HG03060 (cell line): Measurements from ENCODE around the gene CREB3L2.
"Not testable (repeated sequence)": the region's sequence is repeated elsewhere in the genome, so short reads cannot be mapped to it uniquely, and the experiment has no call there.

Experiments
- ATAC-seq: cut with Tn5 transposase; IDR thresholded peaks from one replicate; pipeline ENCODE4 v1.9.1; 2021; ENCODE audit warnings: low read depth, moderate number of reproducible peaks; ENCODE audit not compliant: unreplicated experiment

CREB3L2 gene, protein sequence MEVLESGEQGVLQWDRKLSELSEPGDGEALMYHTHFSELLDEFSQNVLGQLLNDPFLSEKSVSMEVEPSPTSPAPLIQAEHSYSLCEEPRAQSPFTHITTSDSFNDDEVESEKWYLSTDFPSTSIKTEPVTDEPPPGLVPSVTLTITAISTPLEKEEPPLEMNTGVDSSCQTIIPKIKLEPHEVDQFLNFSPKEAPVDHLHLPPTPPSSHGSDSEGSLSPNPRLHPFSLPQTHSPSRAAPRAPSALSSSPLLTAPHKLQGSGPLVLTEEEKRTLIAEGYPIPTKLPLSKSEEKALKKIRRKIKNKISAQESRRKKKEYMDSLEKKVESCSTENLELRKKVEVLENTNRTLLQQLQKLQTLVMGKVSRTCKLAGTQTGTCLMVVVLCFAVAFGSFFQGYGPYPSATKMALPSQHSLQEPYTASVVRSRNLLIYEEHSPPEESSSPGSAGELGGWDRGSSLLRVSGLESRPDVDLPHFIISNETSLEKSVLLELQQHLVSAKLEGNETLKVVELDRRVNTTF

GRCh38 chr7:138001529-138002095, at the start of gene CREB3L2:
CREB3L2 (minus strand) TSS chr7:138002086; CDS start chr7:138001705, 381 bp downstream.
- ATAC-seq, result no peak

DNA sequence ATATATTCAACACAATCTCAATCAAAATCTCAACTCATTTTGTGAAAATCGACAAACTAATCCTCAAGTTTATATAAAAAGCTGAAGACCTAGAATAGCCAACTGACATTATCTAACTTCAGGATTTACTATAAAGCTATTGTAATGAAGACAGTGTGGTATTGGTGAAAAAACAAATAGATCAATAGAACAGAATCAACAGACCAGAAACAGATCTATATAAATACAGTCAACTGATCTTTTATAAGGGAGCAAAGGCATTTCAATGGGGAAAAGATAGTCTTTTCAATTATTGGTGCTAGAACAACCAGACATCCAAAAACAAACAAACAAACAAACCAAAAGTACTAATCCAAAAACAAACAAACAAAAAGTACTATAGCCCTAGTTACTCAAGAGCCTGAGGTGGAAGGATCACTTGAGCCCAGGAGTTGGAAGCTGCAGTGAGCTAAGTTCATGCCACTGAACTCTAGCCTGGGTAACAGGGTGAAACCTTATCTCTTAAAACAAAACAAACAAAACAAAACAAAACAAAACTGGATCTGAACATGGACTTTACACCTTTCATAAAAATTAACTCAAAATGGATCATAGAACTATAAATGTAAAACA, 47.7 kb upstream of the CREB3L2 start:
- ATAC-seq, result no peak

GRCh38 chr7:138047907-138048306, 46.0 kb upstream of the CREB3L2 start:
- ATAC-seq, result no peak

- no peak for ATAC-seq
Observed at GRCh38 chr7:138044897-138045296, 43.0 kb upstream of the CREB3L2 start.

DNA sequence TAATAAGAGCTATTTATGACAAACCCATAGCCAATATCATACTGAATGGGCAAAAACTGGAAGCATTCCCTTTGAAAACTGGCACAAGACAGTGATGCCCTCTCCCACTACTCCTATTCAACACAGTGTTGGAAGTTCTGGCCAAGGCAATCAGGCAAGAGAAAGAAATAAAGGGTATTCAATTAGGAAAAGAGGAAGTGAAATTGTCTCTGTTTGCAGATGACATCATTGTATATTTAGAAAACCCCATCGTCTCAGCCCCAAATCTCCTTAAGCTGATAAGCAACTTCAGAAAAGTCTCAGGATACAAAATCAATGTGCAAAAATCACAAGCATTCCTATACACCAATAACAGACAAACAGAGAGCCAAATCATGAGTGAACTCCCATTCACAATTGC, 38.2 kb upstream of the CREB3L2 start:
- ATAC-seq, result not testable (repeated sequence)

DNA sequence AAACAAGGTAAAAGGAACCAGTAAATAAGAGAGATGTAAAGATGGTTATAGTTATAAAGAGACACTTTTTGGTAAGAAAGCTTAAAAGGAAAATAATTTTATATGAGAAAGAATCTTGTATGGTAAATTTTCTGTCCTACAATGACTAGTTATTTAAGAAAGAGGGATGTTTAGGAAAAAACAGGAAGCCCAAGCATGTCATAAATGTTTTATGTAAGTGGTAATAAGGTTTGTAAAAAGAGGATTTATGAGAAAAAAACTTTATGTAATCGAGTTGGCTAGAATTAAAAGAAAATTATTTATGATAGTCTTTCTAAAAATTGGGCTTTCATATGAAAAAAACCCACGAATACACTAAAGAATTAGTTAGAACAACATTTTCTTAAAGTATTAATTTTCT, 34.2 kb upstream of the CREB3L2 start:
- ATAC-seq, result no peak

DNA sequence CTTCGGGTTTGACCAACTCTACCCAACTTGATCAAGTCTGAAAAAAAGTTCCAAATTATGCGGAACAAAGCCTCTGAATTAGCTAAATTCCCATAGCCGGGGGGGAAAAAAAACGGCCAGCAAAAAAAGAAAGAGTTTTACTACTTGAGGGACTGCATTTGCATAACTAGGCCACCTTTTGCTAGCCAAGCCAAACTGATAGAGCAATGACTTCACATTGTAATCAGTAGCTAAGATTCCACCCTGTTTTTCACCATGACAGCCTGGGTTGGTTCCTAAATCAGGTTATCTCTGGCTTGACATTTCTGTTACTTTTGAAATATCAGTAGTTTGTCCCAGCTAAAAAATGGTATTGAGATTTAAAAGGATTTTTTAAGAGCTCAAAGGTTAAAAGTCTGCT, 31.4 kb upstream of the CREB3L2 start:
- ATAC-seq, result no peak

GRCh38 chr7:138032770-138033169, 30.9 kb upstream of the CREB3L2 start:
- ATAC-seq, result no peak

- ATAC-seq, result peak; percentile 53
Observed at GRCh38 chr7:138032186-138032585, 30.3 kb upstream of the CREB3L2 start.

- no peak for ATAC-seq
Observed at GRCh38 chr7:138030679-138031351, 28.9 kb upstream of the CREB3L2 start.

DNA sequence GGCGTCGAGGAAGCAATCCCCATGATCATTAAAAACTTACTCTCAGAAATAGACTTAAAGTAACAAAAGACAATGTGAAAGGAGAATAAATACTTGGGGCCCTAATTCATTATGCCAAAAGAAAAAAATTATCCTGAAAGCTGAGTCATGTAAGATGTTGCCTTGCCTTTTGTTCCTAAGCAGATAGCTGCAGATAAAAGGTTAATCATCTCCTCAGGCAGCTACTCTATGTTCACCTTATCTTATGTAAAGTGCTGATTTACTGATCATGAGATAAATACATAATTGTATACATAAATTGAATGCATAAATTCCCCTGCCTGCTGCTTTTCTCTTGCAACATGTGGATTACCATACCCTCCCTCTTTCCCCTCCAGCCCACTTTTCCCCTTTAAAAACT, 28.1 kb upstream of the CREB3L2 start:
- no peak for ATAC-seq

DNA sequence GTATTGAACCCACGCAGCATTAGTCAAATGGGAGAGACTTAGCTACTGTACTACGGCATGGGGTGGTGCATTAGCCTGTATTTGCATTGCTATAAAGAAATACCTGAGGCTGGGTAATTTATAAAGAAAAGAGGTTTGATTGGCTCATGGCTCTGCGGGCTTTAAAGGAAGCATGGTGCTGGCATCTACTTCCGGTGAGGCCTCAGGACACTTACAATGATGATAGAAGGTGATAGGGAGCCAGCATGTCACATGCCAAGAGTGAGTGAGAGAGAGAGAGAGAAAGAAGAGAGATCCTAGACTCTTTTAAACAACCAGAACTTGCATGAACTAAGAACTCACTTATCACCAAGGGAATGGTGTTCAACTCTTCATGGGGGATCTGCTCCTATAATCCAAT, 27.2 kb upstream of the CREB3L2 start:
- no peak for ATAC-seq

GRCh38 chr7:138027100-138027499, 25.2 kb upstream of the CREB3L2 start:
- ATAC-seq, result no peak

DNA sequence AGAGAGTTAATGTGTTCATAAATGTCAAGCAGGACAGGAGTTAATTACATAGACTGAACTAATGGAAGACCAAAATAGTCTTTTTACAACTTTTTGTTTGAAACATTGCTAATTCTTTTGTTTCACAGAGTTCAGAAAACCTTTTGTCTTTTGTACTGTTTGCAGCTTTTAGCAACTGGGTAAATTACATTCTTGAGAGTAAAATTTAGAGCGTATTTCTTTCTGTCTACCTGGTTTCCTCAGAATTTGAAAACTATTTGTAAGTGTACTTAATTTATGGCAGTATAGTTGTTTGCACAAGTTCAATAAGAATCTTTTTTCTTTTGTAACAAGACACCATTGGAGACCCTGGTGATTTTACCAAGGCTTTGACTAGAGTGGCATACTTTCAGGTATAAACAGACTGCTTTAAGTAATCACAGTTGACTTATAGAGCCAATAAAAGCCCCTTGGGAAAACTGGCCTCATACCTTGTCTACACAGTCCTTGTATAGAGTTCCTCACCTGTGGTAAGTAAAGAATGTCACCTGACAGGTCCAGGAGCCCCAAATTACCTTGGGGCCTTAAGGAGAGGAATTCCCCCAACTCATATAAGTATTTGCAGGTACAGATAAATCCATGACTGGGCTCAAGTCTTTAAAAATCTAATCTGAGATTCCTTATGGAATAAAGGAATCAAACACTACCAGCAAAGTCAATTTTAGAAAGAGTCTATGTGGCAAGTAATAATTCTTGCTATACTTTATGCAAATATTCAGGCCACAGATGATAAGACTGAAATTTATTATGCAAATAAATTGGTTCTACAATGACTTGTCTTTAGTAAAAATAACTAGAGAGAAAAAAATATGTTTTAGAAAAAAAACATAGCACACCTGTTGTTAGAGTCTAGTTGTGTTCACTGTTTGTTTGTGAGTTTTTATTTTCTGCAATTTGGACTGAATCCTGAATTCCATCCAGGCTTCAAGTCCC, 23.6 kb upstream of the CREB3L2 start:
- no peak for ATAC-seq

- no peak for ATAC-seq
Observed at GRCh38 chr7:138024765-138025164, 22.9 kb upstream of the CREB3L2 start.

GRCh38 chr7:138024343-138024691, 22.4 kb upstream of the CREB3L2 start:
- no peak for ATAC-seq

DNA sequence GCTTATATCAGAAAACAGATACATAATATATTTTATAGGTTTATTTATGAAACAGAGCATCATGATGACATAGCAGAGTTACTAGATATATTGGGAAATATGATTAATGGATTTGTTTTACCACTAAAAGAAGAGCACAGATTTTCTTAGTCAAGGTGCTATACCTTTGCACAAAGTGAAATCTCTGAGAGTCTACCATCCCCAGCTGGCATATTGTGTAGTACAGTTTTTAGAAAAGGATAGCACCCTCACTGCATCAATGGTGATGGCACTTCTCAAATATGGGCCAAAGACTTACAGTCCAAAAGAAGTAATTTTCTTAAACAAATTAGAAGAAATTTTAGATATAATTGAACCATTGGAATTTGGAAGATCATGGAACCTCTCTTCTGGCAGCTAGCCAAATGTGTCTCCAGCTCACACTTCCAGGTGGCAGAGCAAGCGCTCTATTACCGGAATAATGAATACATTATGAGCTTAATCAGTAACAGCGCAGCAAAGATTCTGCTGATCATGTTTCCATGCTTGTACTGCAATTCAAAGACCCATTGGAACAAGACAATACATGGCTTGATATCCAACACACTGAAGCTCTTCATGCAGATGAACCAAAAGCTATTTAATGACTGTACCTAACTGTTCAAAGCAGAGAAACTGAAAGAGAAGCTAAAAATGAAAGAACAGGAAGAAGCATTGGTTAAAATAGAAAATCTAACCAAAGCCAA, 21.9 kb upstream of the CREB3L2 start:
- ATAC-seq, result peak; percentile 88

GRCh38 chr7:138021889-138022288, 20.0 kb upstream of the CREB3L2 start:
- no peak for ATAC-seq

DNA sequence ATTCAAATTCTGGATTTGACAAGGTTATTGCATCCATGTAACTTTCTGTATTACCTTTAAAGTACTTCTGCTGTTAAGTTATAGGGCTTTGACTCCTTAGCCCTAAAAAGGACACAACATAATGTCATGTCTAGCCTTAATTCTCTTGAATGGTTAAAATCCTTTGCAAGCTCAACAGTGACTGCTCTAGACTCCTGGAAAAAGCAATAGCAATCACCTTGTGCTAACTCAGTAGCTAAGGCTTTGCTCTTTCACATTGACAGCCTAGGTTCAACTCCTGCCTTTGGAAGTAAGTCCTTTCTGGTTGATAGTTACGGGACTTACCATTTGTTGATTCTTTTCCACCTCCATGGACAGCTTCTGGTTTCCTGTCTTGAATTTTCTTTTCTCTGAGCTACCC, 16.1 kb upstream of the CREB3L2 start:
- ATAC-seq, result no peak
